Astrocyte (in vitro differentiated cells and primary cell): ENCODE measurements around the gene TMEM92. TPM values are rescaled to one million over a fixed set of nuclear protein-coding genes. Genes with fewer than 3 reads are reported as not detected.

Experiments
- DNase-seq: peaks from one replicate; pipeline ENCODE4 v3.0.0-alpha.2; 2010; ENCODE audit warnings: low read depth
- FAIRE-seq: peaks from 2 replicates; lab custom pipeline; 2011; peaks lifted over from hg19 to GRCh38; lab: Jason Lieb, UNC
- H2AFZ ChIP-seq: 2 replicates; pipeline ENCODE4 v1.6.0; 2012; ENCODE audit warnings: low read depth, low read length, inconsistent platforms
- H3K27ac ChIP-seq: 2 replicates; pipeline ENCODE4 v1.5.1; 2011; ENCODE audit warnings: low read depth, low read length, inconsistent platforms
- H3K27me3 ChIP-seq: 2 replicates; pipeline ENCODE4 v1.6.0; 2011; ENCODE audit warnings: low read length, inconsistent platforms; ENCODE audit not compliant: insufficient read depth
- H3K36me3 ChIP-seq: 2 replicates; pipeline ENCODE4 v1.5.1; 2011; ENCODE audit warnings: low read length, inconsistent platforms; ENCODE audit not compliant: insufficient read depth
- H3K4me1 ChIP-seq: 2 replicates; pipeline ENCODE4 v1.5.1; 2011; ENCODE audit warnings: low read length, inconsistent platforms; ENCODE audit not compliant: insufficient read depth
- H3K4me2 ChIP-seq: 2 replicates; pipeline ENCODE4 v1.6.0; 2012; ENCODE audit warnings: low read length, inconsistent platforms
- H3K4me3 ChIP-seq: 2 replicates; pipeline ENCODE4 v1.5.1; 2011; ENCODE audit warnings: low read depth, mild to moderate bottlenecking, low read length, inconsistent platforms; ENCODE audit not compliant: insufficient read depth
- H3K79me2 ChIP-seq: 2 replicates; pipeline ENCODE4 v1.6.0; 2012; ENCODE audit warnings: mild to moderate bottlenecking, low read length, inconsistent platforms; ENCODE audit not compliant: insufficient read depth
- H3K9ac ChIP-seq: 2 replicates; pipeline ENCODE4 v1.6.0; 2012; ENCODE audit warnings: mild to moderate bottlenecking, low read length, inconsistent platforms
- H3K9me3 ChIP-seq: 2 replicates; pipeline ENCODE4 v1.5.1; 2012; ENCODE audit warnings: low read depth, mild to moderate bottlenecking, low read length, inconsistent platforms; ENCODE audit not compliant: insufficient read depth
- H4K20me1 ChIP-seq: 2 replicates; pipeline ENCODE4 v1.6.0; 2012; ENCODE audit warnings: low read length, inconsistent platforms; ENCODE audit not compliant: insufficient read depth
- H3K27ac Mint-ChIP-seq: one replicate; pipeline ENCODE4 v1.8.0; 2021; ENCODE audit warnings: mild to moderate bottlenecking, mixed read lengths; ENCODE audit not compliant: unreplicated experiment
- H3K27me3 Mint-ChIP-seq: one replicate; pipeline ENCODE4 v1.8.0; 2021; ENCODE audit warnings: low read depth, mixed read lengths; ENCODE audit not compliant: unreplicated experiment
- H3K36me3 Mint-ChIP-seq: one replicate; pipeline ENCODE4 v1.8.0; 2021; ENCODE audit warnings: low read depth, mixed read lengths; ENCODE audit not compliant: unreplicated experiment
- H3K4me1 Mint-ChIP-seq: one replicate; pipeline ENCODE4 v1.8.0; 2021; ENCODE audit warnings: low read depth, mixed read lengths; ENCODE audit not compliant: unreplicated experiment
- H3K4me3 Mint-ChIP-seq: one replicate; pipeline ENCODE4 v1.8.0; 2021; ENCODE audit warnings: mild to moderate bottlenecking, moderate library complexity, mixed read lengths; ENCODE audit not compliant: unreplicated experiment
- H3K9me3 Mint-ChIP-seq: one replicate; pipeline ENCODE4 v1.8.0; 2021; ENCODE audit warnings: mild to moderate bottlenecking, mixed read lengths; ENCODE audit not compliant: unreplicated experiment
- EZH2 ChIP-seq: IDR thresholded peaks from 2 replicates; pipeline ENCODE4 v1.6.1; 2012; ENCODE audit warnings: mild to moderate bottlenecking, low read length, inconsistent platforms; ENCODE audit not compliant: insufficient read depth
- total RNA-seq: library from RNA; stranded (reverse); gene quantifications from 2 replicates; pipeline ENCODE4 v1.2.1, GENCODE V29; 2021
- TF ChIP-seq, protein P1 (sequence below): IDR thresholded peaks from 2 replicates; pipeline ENCODE4 v1.5.1; 2011; ENCODE audit warnings: low read depth, mild to moderate bottlenecking, inconsistent platforms, low read length, moderate library complexity; ENCODE audit not compliant: insufficient read depth

Gene TMEM92
- total RNA-seq, 1 donor from 2014 or later: 18.3 TPM

DNA sequence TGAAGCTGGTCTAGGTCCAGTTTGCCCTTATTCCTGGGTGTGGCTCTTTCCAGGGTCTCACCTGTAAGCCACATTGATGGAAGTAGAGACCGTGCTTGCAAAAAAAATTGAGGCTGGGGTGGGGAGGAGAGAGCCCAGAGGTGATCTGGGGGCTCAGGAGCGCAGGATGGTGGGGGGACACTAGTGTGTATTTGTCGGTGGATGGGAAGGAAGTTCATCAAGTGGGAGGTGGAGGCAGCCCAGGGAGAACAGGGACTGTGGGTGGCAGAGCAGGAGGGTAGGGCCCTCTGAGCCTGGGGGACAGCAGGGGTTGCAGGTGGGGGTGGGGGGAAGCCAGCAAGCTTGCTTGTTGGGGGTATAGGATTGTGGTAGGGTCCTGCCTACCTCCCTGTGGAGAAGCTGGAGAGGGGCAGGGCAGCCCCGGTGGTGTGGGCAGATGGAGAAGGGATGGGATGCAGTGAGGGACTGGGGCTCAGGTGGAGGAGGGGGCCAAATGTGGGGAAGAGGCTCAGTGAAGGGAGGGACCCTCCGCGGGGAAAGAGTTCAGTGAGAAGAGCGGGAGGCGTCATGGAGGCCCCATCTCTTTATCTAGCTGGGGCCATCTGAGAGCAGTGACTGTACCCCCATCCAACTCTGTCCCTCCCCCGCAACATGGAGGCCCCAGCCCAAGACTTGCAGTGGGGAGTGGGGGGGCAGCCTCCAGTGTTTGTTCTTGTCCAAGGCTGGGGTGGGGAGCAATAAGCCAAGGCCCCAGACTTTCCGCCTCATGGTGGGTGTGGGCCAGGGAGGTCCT lies 17.2 kb upstream of the TMEM92 start:
- Histone ChIP-seq H3K9ac (no peak overlapping the region), H3K27ac (no peak overlapping the region), H3K4me1 (peaks cover 20% of the 10 kb centered on the region), H3K9me3 (no peaks in the 10 kb centered on the region), H3K79me2 (no peaks in the 10 kb centered on the region), H3K4me3 (no peak overlapping the region), H4K20me1 (no peaks in the 10 kb centered on the region), H3K36me3 (no peaks in the 10 kb centered on the region), H2AFZ (no peak overlapping the region), H3K27me3 (no peaks in the 10 kb centered on the region), H3K4me2 (no peak overlapping the region)
- H3K27me3 Mint-ChIP-seq: no peaks in the 10 kb centered on the region
- peaks cover 11% of the 10 kb centered on the region for H3K9me3 Mint-ChIP-seq
- H3K4me3 Mint-ChIP-seq: no peak overlapping the region
- TF ChIP-seq, protein P1, sequence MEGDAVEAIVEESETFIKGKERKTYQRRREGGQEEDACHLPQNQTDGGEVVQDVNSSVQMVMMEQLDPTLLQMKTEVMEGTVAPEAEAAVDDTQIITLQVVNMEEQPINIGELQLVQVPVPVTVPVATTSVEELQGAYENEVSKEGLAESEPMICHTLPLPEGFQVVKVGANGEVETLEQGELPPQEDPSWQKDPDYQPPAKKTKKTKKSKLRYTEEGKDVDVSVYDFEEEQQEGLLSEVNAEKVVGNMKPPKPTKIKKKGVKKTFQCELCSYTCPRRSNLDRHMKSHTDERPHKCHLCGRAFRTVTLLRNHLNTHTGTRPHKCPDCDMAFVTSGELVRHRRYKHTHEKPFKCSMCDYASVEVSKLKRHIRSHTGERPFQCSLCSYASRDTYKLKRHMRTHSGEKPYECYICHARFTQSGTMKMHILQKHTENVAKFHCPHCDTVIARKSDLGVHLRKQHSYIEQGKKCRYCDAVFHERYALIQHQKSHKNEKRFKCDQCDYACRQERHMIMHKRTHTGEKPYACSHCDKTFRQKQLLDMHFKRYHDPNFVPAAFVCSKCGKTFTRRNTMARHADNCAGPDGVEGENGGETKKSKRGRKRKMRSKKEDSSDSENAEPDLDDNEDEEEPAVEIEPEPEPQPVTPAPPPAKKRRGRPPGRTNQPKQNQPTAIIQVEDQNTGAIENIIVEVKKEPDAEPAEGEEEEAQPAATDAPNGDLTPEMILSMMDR: no peak
- TF ChIP-seq EZH2: no peak
- FAIRE-seq (no peak), DNase-seq (no peak)
- H3K4me1 Mint-ChIP-seq: peaks cover 18% of the 10 kb centered on the region
- peaks cover 15% of the 10 kb centered on the region for H3K36me3 Mint-ChIP-seq
- H3K27ac Mint-ChIP-seq: peak overlapping the region; percentile 78

DNA sequence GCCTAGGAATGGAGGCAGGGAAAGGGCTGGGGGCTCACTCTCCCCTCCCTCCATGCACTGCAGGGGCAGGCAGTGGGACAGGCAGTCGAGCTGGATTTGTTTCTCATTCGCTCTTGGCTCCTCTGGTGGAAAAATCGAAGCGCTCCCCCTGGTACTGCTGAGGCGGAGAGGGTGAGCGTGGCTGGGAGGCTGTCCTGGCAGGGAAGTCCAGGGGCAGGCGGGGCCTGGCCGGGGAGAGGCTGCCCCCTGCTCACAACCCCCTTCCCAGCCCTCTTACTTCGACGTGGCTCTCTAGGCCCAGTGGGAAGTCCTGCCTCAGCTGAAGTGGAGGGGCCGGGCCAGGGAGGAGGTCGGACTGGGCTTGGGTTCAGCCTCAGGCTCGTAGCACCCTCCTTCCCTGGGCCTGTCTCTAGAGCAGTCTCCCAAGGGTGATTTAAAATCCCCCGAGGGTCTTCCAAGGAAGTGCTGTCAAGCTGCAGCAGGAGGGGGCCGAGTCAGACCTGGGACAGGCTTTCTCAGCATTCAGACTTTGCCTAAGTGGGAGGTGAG lies 16.5 kb upstream of the TMEM92 start:
- peaks cover 20% of the 10 kb centered on the region for H3K36me3 Mint-ChIP-seq
- H3K4me1 Mint-ChIP-seq: peaks cover 25% of the 10 kb centered on the region
- Histone ChIP-seq H3K27me3 (no peaks in the 10 kb centered on the region), H3K9ac (no peak overlapping the region), H3K4me2 (no peak overlapping the region), H3K9me3 (no peaks in the 10 kb centered on the region), H3K36me3 (no peaks in the 10 kb centered on the region), H3K4me1 (peaks cover 20% of the 10 kb centered on the region), H3K27ac (no peak overlapping the region), H3K79me2 (no peaks in the 10 kb centered on the region), H4K20me1 (no peaks in the 10 kb centered on the region), H3K4me3 (no peak overlapping the region), H2AFZ (no peak overlapping the region)
- H3K9me3 Mint-ChIP-seq: peaks cover 11% of the 10 kb centered on the region
- TF ChIP-seq, protein P1: no peak
- no peak for TF ChIP-seq EZH2
- H3K27ac Mint-ChIP-seq: no peak overlapping the region
- FAIRE-seq: no peak
- DNase-seq: no peak
- H3K27me3 Mint-ChIP-seq: no peaks in the 10 kb centered on the region
- no peak overlapping the region for H3K4me3 Mint-ChIP-seq
